ENCODE data around the gene CERS6.

GRCh38 chr2:168517816-168518215 is 61.7 kb downstream of the CERS6 start:
- TF ChIP-seq CTCF (IDR thresholded peaks at IDR 0.05; ENCODE audit: poor library complexity) (no peak), EZH2 (IDR thresholded peaks at IDR 0.05; ENCODE audit: borderline replicate concordance) (no peak), EZH2phosphoT487 (IDR thresholded peaks at IDR 0.05; ENCODE audit: low read depth, severe bottlenecking, unreplicated experiment) (no peak)
